Colon (tissue), 2 donors: Measurements from ENCODE around the gene SGTB.
"Not testable (repeated sequence)": the region's sequence is repeated elsewhere in the genome, so short reads cannot be mapped to it uniquely, and the experiment has no call there.

Source experiments
- FAIRE-seq: peaks from 2 replicates; lab custom pipeline; 2012; peaks lifted over from hg19 to GRCh38; lab: Jason Lieb, UNC
- donor health status: control.
- donor health status: control.

The SGTB gene

DNA sequence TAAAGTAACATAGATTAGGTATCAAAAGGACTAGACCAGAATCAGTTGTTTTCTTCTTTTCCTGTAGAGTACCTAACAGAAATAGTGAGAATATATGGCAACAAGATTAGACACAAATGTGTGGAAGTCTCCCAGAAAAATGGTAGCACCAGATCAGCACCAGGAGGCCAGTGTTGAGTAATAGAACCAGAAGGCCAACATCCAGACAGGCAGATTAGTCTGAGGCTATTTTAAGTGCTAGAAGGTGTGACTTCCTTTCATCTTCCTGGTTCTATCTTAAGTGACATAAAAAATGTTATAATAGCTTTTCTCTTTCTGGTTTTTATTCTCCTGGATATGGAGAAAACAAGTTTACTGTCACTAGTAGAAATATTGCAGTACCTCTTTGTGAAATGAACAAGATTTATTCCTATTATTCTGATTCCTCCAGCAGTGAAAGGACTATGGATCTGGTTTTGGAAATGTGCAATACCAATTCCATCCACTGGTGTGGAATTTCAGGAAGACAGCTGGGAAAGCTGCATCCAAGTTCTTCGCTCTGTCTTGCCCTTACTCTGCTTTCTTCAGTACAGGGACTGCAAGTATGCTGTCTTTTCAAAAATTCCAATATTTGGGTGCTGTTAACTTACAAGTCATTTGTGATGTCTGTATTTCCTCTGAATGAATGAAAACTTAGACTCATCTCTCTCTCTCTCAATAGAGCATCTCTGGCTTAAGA is 57.9 kb downstream of the SGTB start:
- FAIRE-seq, result no peak

DNA sequence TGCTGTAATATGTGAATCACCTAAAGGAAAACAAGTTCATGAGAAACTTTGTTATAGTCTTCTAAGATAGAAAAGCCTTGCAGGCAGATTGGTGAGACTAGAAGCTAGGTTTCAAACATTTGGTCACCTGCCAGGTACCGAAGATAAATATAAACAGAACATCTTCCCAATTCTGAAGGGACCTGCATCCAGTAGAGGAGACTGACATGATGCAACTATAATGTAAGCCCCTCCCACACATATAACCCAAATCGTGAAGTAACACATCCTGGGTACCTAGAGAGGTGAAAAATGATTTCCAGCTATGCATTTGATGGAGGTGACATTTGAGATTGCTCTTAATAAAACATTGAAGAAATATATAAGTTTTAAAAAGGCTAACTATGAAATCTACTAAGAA is 67.2 kb downstream of the SGTB start:
- FAIRE-seq, result no peak

DNA sequence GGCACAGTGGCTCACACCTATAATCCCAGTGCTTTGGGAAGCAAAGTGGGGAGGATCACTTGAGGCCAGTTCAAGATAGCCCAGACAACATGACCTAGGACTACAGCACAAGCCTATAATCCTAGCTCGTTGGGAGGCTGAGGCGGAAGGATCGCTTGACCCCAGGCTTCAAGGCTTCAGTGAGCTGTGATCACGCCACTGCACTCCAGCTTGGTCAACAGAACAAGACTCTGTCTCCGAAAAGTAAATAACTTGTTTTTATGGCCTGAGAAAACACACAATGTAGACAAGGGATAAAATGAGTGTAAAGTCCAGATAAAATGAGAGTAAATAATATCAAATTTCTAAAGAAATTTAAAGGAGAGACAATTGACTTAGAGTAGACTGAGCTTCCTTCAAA is 70.8 kb downstream of the SGTB start:
- no peak for FAIRE-seq

DNA sequence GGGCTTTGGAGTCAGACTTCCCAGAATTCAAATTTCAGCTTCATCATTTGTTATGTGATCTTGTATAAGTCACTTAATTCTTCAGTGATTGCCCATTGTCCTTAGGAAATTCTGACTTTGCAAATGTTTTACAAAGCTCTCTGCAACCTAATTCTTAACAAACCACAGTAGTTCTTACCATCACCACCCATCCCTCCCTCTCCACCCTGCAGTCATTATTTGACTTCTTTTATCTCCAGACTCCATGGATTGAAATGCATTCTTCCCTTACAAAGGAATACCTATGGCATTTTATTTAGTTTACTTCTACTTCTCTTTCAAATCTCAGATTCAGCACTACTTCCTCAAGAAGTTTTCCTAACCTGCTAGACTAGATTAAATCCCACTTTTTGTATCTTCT is 74.0 kb downstream of the SGTB start:
- FAIRE-seq, result no peak

DNA sequence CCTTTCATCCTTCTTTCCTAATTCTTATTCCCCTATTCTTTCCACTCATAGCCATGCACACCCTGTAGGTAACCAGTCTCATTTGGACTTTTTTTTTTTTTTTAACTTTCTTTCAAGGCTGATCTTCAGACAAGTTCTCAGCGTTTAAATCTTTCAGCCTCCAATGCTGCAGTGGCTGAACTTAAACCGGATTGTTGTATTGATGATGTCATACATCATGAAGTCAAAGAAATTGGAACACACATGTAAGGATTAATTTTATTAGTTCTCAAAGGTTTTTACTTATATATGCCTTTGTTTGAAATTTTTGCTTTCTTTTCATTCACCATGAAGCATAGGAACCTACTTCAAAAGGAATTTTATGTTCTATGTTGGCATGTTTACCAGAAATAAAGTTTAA is 75.0 kb downstream of the SGTB start:
- FAIRE-seq, result no peak

DNA sequence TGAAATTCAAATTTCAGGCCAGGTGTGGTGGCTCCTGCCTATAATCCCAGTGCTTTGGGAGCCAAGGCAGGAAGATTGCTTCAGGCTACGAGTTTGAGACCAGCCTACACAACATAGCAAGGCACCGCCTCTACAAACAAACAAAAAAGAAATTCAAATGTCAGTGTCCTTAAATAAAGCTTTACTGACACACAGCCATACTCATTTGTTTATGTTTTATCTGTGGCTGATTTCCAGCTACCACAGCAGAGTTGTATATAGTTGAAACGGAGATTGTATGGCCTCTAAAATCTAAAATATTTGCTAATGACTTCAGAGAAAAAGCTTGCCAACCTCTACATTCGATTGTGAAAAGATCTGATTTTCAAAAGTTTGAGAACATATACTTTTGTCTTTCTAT is 81.7 kb downstream of the SGTB start:
- FAIRE-seq, result no peak

DNA sequence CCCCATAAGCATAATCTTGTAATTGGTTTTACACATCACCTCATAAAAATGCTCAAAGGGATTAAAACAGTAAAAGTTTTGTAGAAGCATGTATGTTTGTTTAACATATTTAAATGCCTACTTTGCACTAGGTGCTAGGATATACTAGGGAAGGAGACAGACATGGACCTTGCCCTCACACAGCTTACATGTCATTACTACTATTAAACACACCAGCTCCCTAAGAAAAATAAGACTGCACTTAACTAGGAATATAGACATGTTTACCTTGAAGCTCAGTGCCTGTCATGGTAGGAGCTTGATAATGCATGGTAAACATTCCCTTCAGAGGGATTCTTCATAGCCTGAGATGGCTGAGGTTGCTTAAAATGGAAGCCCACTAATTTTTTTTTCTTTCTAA is 90.9 kb downstream of the SGTB start:
- FAIRE-seq, result no peak

DNA sequence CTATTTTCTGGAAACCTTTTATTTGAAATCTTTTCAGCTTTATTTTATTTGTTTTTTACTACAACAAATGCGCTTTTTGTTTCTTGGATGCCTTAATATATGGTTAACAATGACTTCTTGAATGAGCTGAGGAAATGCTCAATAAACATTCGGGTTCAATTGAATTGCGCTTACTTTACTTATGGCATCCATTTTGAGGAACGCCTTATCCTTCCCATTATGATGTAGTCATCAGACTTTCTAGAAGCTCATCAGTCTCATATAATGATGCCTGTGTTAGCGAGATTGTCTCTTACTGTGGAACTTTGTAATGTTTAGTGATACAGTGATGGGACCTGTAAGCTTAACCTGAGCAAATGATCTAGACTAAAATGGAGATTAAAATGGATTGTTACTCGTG is 96.2 kb downstream of the SGTB start:
- FAIRE-seq, result no peak

DNA sequence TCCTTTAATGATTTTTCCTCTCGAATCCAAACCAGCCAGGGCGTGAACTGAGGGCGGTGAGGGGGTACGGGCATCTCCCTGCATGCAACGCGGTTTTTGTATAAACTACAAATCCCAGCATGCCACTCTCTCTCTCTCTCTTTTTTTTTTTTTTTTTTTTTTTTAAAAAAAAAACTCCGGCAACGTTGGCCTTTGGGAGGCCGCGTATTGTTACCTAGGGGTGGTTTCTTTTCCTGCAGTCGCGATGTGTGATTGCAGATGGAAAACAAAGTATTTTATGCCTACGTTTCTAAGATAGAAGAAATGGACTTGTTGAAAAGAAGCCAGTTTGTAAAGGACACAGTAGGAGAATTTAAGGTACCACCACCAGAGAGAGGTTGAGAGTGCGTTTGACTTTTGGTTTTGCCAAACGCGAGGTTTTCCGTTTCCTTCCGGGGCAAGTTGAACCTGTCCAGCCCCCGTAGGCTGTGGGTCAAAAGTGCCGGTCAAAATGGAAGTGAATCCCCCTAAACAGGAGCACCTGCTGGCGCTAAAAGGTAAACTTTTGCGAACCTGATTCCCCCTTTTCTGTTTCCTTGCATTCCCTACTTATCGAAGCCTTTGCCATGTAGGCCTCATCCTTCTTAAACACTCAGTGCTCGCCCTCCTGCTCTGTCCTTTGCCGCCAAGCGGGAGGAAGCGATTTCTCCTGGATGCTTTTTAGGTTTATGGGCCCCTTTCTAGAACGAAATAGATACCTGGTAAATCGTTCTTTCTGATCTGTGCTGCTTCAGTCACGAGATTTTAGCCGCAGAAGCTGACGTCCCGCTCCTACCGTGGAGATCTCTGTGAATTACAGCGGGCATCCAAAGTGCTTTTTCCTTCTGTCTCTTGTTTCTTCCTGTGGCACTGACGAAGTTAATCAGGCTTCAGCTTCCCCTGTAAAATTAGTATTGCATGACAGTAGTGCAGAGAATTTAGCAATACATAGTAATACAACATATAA is 97.0 kb downstream of the SGTB start, which contains the start of the genes SHLD3 and TRAPPC13:
Gene SHLD3, plus strand, starts transcription at position 457 of the 985 bp plus-strand sequence. CDS start 4,561 bp downstream, outside the sequence.
Gene TRAPPC13, plus strand, starts transcription at position 457 of the 985 bp plus-strand sequence. Its CDS starts 34 bp downstream, at position 491.
- FAIRE-seq, result no peak

DNA sequence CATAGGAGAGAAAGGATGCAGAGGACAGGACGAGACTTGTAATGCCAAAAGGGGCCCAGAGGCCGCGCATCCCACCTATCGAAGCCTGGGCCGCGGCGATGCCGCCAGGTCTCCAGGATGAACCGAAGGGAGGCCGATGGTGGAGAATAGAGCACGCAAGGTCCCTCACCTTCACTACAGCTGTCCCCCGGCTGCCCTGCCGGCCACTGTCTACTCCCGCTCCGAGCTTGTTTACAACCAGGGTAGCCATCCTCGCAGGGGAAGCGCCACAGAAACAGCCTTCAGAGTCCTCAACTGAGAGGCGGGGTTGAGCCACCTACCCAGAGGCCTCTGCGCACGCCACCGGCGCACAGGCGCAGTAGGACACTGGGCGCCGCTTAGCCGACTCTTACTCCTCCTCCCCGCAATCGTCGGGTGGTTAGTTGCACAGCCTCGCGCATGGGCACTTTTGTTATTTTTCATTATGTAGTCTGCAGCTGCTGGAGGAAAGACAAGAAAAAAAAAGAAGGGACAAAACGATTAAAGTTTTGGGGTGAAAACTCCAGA is 97.8 kb downstream of the SGTB start, which contains the start of gene TRIM23:
Gene TRIM23, minus strand, starts transcription at position 309 of the 546 bp plus-strand sequence. Its CDS starts 59 bp downstream, at position 250.
- no peak for FAIRE-seq

DNA sequence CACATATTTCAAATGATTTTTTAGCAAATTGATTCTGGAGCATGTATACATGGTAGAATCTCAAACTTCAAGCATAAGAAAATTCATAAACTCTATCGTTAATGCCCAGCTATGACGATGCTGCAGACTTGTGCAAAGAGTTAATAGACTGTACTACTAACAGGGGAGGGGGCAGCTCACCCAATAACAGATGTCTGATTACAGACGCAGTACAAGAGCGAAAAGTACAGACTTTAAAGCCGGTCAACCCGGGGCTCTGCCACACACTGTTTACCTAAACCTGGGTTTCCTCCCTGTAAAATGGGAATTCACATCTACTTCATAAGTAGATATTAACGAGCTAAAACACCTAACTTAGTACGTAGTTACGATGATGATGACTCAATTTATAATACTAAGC is 98.4 kb downstream of the SGTB start:
- no peak for FAIRE-seq

DNA sequence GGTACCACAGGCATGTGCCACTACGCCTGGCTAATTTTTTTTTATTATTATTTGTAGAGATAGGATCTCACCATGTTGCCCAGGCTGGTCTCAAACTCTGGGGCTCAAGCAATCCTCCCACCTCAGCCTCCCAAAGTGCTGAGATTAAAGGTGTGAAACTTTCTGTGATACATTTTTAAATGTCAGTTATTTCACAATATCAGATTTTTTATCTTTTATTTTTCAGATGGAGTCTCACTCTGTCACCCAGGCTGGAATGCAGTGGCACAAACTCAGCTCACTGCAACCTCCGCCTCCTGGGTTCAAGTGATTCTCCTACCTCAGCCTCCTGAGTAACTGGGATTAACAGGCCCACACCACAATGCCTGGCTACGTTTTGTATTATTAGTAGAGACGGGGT is 99.9 kb downstream of the SGTB start:
- FAIRE-seq, result not testable (repeated sequence)

DNA sequence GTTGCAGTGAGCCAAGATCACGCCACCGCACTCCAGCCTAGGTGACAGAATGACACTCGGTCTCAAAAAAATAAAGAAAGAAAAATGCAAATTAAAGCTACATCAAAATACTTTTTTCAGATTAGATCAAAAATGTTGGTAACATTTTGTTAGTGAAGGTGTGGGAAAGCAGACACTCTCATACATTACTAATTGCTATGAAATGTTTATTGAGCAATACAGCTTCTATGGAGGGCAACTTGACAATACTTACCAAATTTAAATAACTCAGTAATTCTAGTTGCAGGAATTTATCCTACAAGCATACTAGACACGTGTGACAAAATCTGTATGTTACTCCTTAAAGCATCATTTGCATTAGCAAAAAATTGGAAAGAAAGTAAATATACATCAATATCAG is 101.9 kb downstream of the SGTB start:
- FAIRE-seq, result no peak
